NB4 (cell line): ENCODE measurements around the gene TULP4.

Experiments used
- CTCF ChIP-seq: IDR thresholded peaks from one replicate; pipeline ENCODE4 v1.5.1; 2012; ENCODE audit warnings: low read depth, low read length
- MAX ChIP-seq: IDR thresholded peaks from 2 replicates; pipeline ENCODE4 v1.6.1; 2011; ENCODE audit warnings: low read depth, low read length
- MYC ChIP-seq: IDR thresholded peaks from 2 replicates; pipeline ENCODE4 v1.6.1; 2011; ENCODE audit warnings: low read depth, low read length
- POLR2A ChIP-seq: IDR thresholded peaks from 2 replicates; pipeline ENCODE4 v1.6.1; 2011; ENCODE audit warnings: mild to moderate bottlenecking; ENCODE audit not compliant: insufficient read length; ENCODE audit errors: extremely low read depth

GRCh38 chr6:158377860-158378259, 65.6 kb downstream of the TULP4 start:
- TF ChIP-seq POLR2A: no peak
- no peak for TF ChIP-seq CTCF
- no peak for TF ChIP-seq MAX
- TF ChIP-seq MYC: no peak
